ENCODE results near the gene TRPC3. TPM values are rescaled to one million over a fixed set of nuclear protein-coding genes. Genes with fewer than 3 reads are reported as not detected.

Gene TRPC3
- total RNA-seq, 1 experiment from 2014 or later = 0.24 TPM

DNA sequence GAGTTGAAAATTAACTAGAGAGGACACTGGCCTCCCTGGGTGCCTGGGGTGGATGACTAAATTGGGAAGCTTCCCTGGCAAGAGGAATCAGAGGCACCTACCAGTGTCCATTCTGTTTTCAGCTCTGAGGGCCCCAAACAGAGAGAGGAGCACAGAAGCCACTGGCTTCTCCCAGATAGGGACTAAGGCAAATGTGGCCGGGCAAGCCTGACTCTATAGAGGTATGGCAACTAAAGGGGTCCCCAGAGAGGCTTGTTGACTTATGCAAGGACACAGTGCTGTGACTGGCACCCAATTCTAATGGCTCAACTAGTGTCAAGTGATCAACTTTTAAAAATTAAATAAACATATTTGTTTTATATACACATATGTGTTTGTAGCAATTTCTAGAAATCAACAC, 17.2 kb downstream of the TRPC3 start:
- Histone ChIP-seq H3K27me3 (ENCODE audit: insufficient read depth, low read depth) (no peaks in the 10 kb centered on the region), H3F3A (ENCODE audit: insufficient read depth, low read depth) (no peaks in the 10 kb centered on the region), H3K4me2 (no peak overlapping the region), H3K79me2 (ENCODE audit: low read depth) (no peaks in the 10 kb centered on the region), H3K9me3 (ENCODE audit: insufficient read depth, low read depth) (no peaks in the 10 kb centered on the region), H3K4me1 (replicated peaks; ENCODE audit: insufficient read depth) (no peaks in the 10 kb centered on the region), H4K20me1 (ENCODE audit: insufficient read depth) (no peaks in the 10 kb centered on the region), H2AFZ (no peak overlapping the region), H3K4me3 (no peak overlapping the region), H3K9me2 (ENCODE audit: insufficient read depth) (no peaks in the 10 kb centered on the region), H3K27ac (no peak overlapping the region), H3K36me3 (ENCODE audit: low read depth) (no peaks in the 10 kb centered on the region)
- no peak for DNase-seq
- intact Hi-C loops (cut with micrococcal nuclease; ENCODE audit: unreplicated experiment) = no loop called here
- ChIA-PET POLR2A (ENCODE audit: unreplicated experiment) (no interaction called here), CTCF (no interaction called here)
- no peak for TF ChIP-seq EZH2 (IDR thresholded peaks at IDR 0.05; ENCODE audit: low read depth)
- TF ChIP-seq, protein P1, sequence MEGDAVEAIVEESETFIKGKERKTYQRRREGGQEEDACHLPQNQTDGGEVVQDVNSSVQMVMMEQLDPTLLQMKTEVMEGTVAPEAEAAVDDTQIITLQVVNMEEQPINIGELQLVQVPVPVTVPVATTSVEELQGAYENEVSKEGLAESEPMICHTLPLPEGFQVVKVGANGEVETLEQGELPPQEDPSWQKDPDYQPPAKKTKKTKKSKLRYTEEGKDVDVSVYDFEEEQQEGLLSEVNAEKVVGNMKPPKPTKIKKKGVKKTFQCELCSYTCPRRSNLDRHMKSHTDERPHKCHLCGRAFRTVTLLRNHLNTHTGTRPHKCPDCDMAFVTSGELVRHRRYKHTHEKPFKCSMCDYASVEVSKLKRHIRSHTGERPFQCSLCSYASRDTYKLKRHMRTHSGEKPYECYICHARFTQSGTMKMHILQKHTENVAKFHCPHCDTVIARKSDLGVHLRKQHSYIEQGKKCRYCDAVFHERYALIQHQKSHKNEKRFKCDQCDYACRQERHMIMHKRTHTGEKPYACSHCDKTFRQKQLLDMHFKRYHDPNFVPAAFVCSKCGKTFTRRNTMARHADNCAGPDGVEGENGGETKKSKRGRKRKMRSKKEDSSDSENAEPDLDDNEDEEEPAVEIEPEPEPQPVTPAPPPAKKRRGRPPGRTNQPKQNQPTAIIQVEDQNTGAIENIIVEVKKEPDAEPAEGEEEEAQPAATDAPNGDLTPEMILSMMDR (conservative IDR thresholded peaks at IDR 0.05) = no peak
- no TSS peak for BruUV-seq (replicated peaks)

DNA sequence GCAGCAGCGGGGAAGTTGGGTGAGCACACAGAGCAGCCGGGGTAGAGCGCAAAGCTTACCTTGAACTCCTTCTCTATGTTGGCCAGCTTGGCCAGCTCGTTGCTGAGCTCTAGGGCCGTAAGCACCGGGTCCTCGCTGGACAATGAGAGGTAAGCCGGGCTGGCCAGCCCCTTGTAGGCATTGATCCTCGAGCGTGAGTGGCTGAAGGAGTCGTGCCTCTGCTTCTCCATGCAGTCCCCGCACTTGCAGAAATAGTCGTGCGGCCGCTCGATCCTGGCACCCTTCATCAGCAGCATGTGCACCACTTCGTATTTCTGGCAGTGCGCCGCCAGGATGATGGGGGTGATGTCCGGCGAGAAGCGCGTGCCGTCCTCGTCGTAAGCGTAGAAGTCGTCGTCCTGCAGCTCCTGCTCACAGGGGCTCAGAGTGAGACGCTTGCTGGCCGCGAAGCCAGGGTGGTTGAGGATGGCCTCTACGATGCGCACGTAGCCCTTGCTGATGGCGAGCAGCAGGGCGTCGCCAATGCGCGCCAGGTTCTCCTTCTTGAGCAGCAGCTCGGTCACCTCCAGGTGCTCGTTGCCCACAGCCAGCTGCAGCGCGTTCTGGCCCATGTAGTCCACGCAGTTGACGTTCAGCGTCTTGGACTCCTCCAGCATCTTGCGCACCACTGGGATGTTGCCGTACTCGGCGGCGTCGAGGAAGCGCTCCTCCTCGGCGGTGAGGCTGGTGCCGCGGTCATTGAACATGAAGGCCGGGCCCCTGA, 19.5 kb downstream of the TRPC3 start:
- Histone ChIP-seq H2AFZ (no peak overlapping the region), H3K4me3 (no peak overlapping the region), H3K27me3 (ENCODE audit: insufficient read depth, low read depth) (no peaks in the 10 kb centered on the region), H3K27ac (no peak overlapping the region), H3K4me2 (no peak overlapping the region), H3K4me1 (replicated peaks; ENCODE audit: insufficient read depth) (no peaks in the 10 kb centered on the region), H3K9me3 (ENCODE audit: insufficient read depth, low read depth) (no peaks in the 10 kb centered on the region), H3K36me3 (ENCODE audit: low read depth) (no peaks in the 10 kb centered on the region), H3K9me2 (ENCODE audit: insufficient read depth) (no peaks in the 10 kb centered on the region), H4K20me1 (ENCODE audit: insufficient read depth) (no peaks in the 10 kb centered on the region), H3F3A (ENCODE audit: insufficient read depth, low read depth) (no peaks in the 10 kb centered on the region), H3K79me2 (ENCODE audit: low read depth) (no peaks in the 10 kb centered on the region)
- ChIA-PET POLR2A (ENCODE audit: unreplicated experiment) (no interaction called here), CTCF (no interaction called here)
- TF ChIP-seq, protein P1 (conservative IDR thresholded peaks at IDR 0.05) = no peak
- TF ChIP-seq EZH2 (IDR thresholded peaks at IDR 0.05; ENCODE audit: low read depth) = no peak
- no TSS peak for BruUV-seq (replicated peaks)
- DNase-seq = no peak
- intact Hi-C loops (cut with micrococcal nuclease; ENCODE audit: unreplicated experiment) = no loop called here

DNA sequence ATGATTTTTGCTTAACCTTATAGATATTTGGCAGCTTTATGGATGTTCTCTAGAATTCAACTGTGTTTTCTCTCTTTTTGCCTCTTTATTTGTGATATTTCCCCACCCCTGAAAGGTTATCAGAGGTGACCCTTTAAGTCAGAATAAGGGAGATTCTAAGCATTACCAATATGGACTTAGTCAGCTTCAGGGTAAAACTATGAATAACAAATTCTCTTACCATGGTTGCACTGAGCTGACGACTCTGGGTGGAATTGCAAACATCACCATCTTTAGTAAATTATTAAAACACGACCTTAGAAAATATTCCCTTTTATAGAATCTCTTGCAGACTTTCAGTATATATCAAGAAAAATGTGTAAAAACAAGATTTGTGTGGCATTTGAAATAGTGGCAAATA, 21.6 kb downstream of the TRPC3 start:
- Histone ChIP-seq H3K36me3 (ENCODE audit: low read depth) (no peaks in the 10 kb centered on the region), H4K20me1 (ENCODE audit: insufficient read depth) (no peaks in the 10 kb centered on the region), H3K4me1 (replicated peaks; ENCODE audit: insufficient read depth) (no peaks in the 10 kb centered on the region), H3K4me3 (no peak overlapping the region), H3F3A (ENCODE audit: insufficient read depth, low read depth) (no peaks in the 10 kb centered on the region), H3K79me2 (ENCODE audit: low read depth) (no peaks in the 10 kb centered on the region), H3K27ac (no peak overlapping the region), H3K9me3 (ENCODE audit: insufficient read depth, low read depth) (no peaks in the 10 kb centered on the region), H3K9me2 (ENCODE audit: insufficient read depth) (no peaks in the 10 kb centered on the region), H3K4me2 (no peak overlapping the region), H3K27me3 (ENCODE audit: insufficient read depth, low read depth) (no peaks in the 10 kb centered on the region), H2AFZ (no peak overlapping the region)
- no peak for DNase-seq
- no TSS peak for BruUV-seq (replicated peaks)
- ChIA-PET POLR2A (ENCODE audit: unreplicated experiment) (no interaction called here), CTCF (no interaction called here)
- intact Hi-C loops (cut with micrococcal nuclease; ENCODE audit: unreplicated experiment) = no loop called here
- TF ChIP-seq, protein P1 (conservative IDR thresholded peaks at IDR 0.05) = no peak
